ENCODE results near the gene MLXIPL. TPM values are rescaled to one million over a fixed set of nuclear protein-coding genes. Genes with fewer than 3 reads are reported as not detected.
A peak's percentile ranks its signal among the peaks of the same experiment; 100 is the strongest.

Gene MLXIPL
- total RNA-seq, 1 donor = 0.72 TPM

GRCh38 chr7:73631558-73631957, 7.2 kb upstream of the MLXIPL start:
- peaks cover 10% of the 10 kb centered on the region for H3K4me1 ChIP-seq (ENCODE audit: insufficient read depth, low read length)
- DNase-seq (ENCODE audit: insufficient read length, low spot score, missing footprints) = no peak
- peaks cover 24% of the 10 kb centered on the region for H3K27me3 ChIP-seq (ENCODE audit: insufficient read depth, low read length)
- H3K79me2 ChIP-seq (ENCODE audit: insufficient read depth, low read length) = no peaks in the 10 kb centered on the region
- H3K27ac ChIP-seq (ENCODE audit: low read depth, low read length) = no peak overlapping the region
- H3K4me2 ChIP-seq (ENCODE audit: insufficient read depth, low read length) = no peak overlapping the region
- H3K36me3 ChIP-seq (ENCODE audit: insufficient read depth, low read length) = no peaks in the 10 kb centered on the region
- TF ChIP-seq, protein P1, sequence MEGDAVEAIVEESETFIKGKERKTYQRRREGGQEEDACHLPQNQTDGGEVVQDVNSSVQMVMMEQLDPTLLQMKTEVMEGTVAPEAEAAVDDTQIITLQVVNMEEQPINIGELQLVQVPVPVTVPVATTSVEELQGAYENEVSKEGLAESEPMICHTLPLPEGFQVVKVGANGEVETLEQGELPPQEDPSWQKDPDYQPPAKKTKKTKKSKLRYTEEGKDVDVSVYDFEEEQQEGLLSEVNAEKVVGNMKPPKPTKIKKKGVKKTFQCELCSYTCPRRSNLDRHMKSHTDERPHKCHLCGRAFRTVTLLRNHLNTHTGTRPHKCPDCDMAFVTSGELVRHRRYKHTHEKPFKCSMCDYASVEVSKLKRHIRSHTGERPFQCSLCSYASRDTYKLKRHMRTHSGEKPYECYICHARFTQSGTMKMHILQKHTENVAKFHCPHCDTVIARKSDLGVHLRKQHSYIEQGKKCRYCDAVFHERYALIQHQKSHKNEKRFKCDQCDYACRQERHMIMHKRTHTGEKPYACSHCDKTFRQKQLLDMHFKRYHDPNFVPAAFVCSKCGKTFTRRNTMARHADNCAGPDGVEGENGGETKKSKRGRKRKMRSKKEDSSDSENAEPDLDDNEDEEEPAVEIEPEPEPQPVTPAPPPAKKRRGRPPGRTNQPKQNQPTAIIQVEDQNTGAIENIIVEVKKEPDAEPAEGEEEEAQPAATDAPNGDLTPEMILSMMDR (IDR thresholded peaks at IDR 0.05; ENCODE audit: extremely low read depth, low read depth, low read length) = no peak
- no peaks in the 10 kb centered on the region for H3K9me3 ChIP-seq (ENCODE audit: low read depth, low read length)
- H2AFZ ChIP-seq (ENCODE audit: low read length) = no peak overlapping the region
- no peak overlapping the region for H3K4me3 ChIP-seq (ENCODE audit: insufficient read depth, low read length)
- H4K20me1 ChIP-seq (ENCODE audit: insufficient read depth, low read length) = no peaks in the 10 kb centered on the region

GRCh38 chr7:73628504-73628903, 4.2 kb upstream of the MLXIPL start:
- H3K27ac ChIP-seq (ENCODE audit: low read depth, low read length) = no peak overlapping the region

GRCh38 chr7:73626814-73627213, 2.5 kb upstream of the MLXIPL start:
- DNase-seq (ENCODE audit: insufficient read length, low spot score, missing footprints) = peak; percentile 96
- H3K4me2 ChIP-seq (ENCODE audit: insufficient read depth, low read length) = no peak overlapping the region
- peaks cover 49% of the 10 kb centered on the region for H3K27me3 ChIP-seq (ENCODE audit: insufficient read depth, low read length)

More at GRCh38 chr7:73628504-73628903, 4.2 kb upstream of the MLXIPL start:
- no peaks in the 10 kb centered on the region for H3K36me3 ChIP-seq (ENCODE audit: insufficient read depth, low read length)
- TF ChIP-seq, protein P1 (IDR thresholded peaks at IDR 0.05; ENCODE audit: extremely low read depth, low read depth, low read length) = no peak
- no peak overlapping the region for H2AFZ ChIP-seq (ENCODE audit: low read length)
- peaks cover 39% of the 10 kb centered on the region for H3K27me3 ChIP-seq (ENCODE audit: insufficient read depth, low read length)
- H4K20me1 ChIP-seq (ENCODE audit: insufficient read depth, low read length) = no peaks in the 10 kb centered on the region
- H3K4me3 ChIP-seq (ENCODE audit: insufficient read depth, low read length) = no peak overlapping the region
- no peaks in the 10 kb centered on the region for H3K4me1 ChIP-seq (ENCODE audit: insufficient read depth, low read length)
- H3K79me2 ChIP-seq (ENCODE audit: insufficient read depth, low read length) = no peaks in the 10 kb centered on the region
- DNase-seq (ENCODE audit: insufficient read length, low spot score, missing footprints) = peak; percentile 36
- no peaks in the 10 kb centered on the region for H3K9me3 ChIP-seq (ENCODE audit: low read depth, low read length)
- H3K4me2 ChIP-seq (ENCODE audit: insufficient read depth, low read length) = no peak overlapping the region

GRCh38 chr7:73625276-73625675, 954 bp upstream of the MLXIPL start:
- Histone ChIP-seq H3K4me1 (ENCODE audit: insufficient read depth, low read length) (no peaks in the 10 kb centered on the region), H3K4me3 (ENCODE audit: insufficient read depth, low read length) (no peak overlapping the region), H3K27ac (ENCODE audit: low read depth, low read length) (no peak overlapping the region), H3K36me3 (ENCODE audit: insufficient read depth, low read length) (no peaks in the 10 kb centered on the region), H3K9me3 (ENCODE audit: low read depth, low read length) (no peaks in the 10 kb centered on the region), H2AFZ (ENCODE audit: low read length) (no peak overlapping the region), H3K27me3 (ENCODE audit: insufficient read depth, low read length) (peaks cover 54% of the 10 kb centered on the region), H3K4me2 (ENCODE audit: insufficient read depth, low read length) (no peak overlapping the region), H3K79me2 (ENCODE audit: insufficient read depth, low read length) (no peaks in the 10 kb centered on the region), H4K20me1 (ENCODE audit: insufficient read depth, low read length) (no peaks in the 10 kb centered on the region)
- no peak for DNase-seq (ENCODE audit: insufficient read length, low spot score, missing footprints)
- TF ChIP-seq, protein P1 (IDR thresholded peaks at IDR 0.05; ENCODE audit: extremely low read depth, low read depth, low read length) = no peak

More at GRCh38 chr7:73626814-73627213, 2.5 kb upstream of the MLXIPL start:
- H3K36me3 ChIP-seq (ENCODE audit: insufficient read depth, low read length) = no peaks in the 10 kb centered on the region
- H3K9me3 ChIP-seq (ENCODE audit: low read depth, low read length) = no peaks in the 10 kb centered on the region
- no peak overlapping the region for H2AFZ ChIP-seq (ENCODE audit: low read length)
- no peak overlapping the region for H3K27ac ChIP-seq (ENCODE audit: low read depth, low read length)
- H3K4me1 ChIP-seq (ENCODE audit: insufficient read depth, low read length) = no peaks in the 10 kb centered on the region
- H3K4me3 ChIP-seq (ENCODE audit: insufficient read depth, low read length) = no peak overlapping the region
- H4K20me1 ChIP-seq (ENCODE audit: insufficient read depth, low read length) = no peaks in the 10 kb centered on the region
- no peaks in the 10 kb centered on the region for H3K79me2 ChIP-seq (ENCODE audit: insufficient read depth, low read length)
- TF ChIP-seq, protein P1 (IDR thresholded peaks at IDR 0.05; ENCODE audit: extremely low read depth, low read depth, low read length) = peak; percentile 37
